ENCODE data around the gene VCX3B.

- TF ChIP-seq POLR2A (IDR thresholded peaks at IDR 0.05): no peak
- no peak for TF ChIP-seq CTCF (IDR thresholded peaks at IDR 0.05 in 8 of 11, conservative IDR thresholded peaks at IDR 0.05 in 3 of 11)
- TF ChIP-seq POLR2AphosphoS5 (IDR thresholded peaks at IDR 0.05): no peak
These were observed 35.6 kb downstream of the VCX3B start for GRCh38 chrX:8500203-8500602.

Measured in spleen (tissue), 7 donors.